Suppressor macrophage treated with lipopolysaccharide for 4 hours (primary cell): ENCODE measurements around the gene NCDN.
"Not testable (repeated sequence)": the region's sequence is repeated elsewhere in the genome, so short reads cannot be mapped to it uniquely, and the experiment has no call there.

Source experiments
- DNase-seq: peaks from one replicate; pipeline ENCODE4 v3.0.0-alpha.2; 2020

NCDN gene

GRCh38 chr1:35572296-35572695, 14.7 kb downstream of the NCDN start:
- no peak for DNase-seq

GRCh38 chr1:35573198-35574124, 15.9 kb downstream of the NCDN start, which contains the start of gene TFAP2E:
Gene TFAP2E (plus strand): TSS chr1:35573314. CDS start chr1:35573578, 264 bp downstream.
- DNase-seq: peak; percentile 55

- no peak for DNase-seq
Observed at GRCh38 chr1:35574125-35574654, 16.6 kb downstream of the NCDN start.

GRCh38 chr1:35574655-35575415, 17.2 kb downstream of the NCDN start:
- DNase-seq: peak; percentile 61

GRCh38 chr1:35575416-35575958, 17.9 kb downstream of the NCDN start:
- DNase-seq: no peak

- DNase-seq: no peak
Observed at GRCh38 chr1:35576061-35576765, 18.6 kb downstream of the NCDN start.

GRCh38 chr1:35576766-35577070, 19.1 kb downstream of the NCDN start:
- not testable (repeated sequence) for DNase-seq

- peak; percentile 47 for DNase-seq
Observed at GRCh38 chr1:35577071-35577998, 19.7 kb downstream of the NCDN start.

GRCh38 chr1:35580949-35581388, 23.4 kb downstream of the NCDN start:
- no peak for DNase-seq

GRCh38 chr1:35581621-35582020, 24.0 kb downstream of the NCDN start:
- DNase-seq: not testable (repeated sequence)

GRCh38 chr1:35585281-35585680, 27.7 kb downstream of the NCDN start:
- no peak for DNase-seq

GRCh38 chr1:35585805-35586204, 28.2 kb downstream of the NCDN start:
- not testable (repeated sequence) for DNase-seq

GRCh38 chr1:35586808-35587207, 29.2 kb downstream of the NCDN start:
- DNase-seq: no peak

- DNase-seq: no peak
Observed at GRCh38 chr1:35587736-35588135, 30.1 kb downstream of the NCDN start.

GRCh38 chr1:35588197-35588910, 30.8 kb downstream of the NCDN start:
- no peak for DNase-seq

GRCh38 chr1:35589516-35590427, 32.2 kb downstream of the NCDN start:
- no peak for DNase-seq

GRCh38 chr1:35590476-35591040, 33.0 kb downstream of the NCDN start:
- no peak for DNase-seq

GRCh38 chr1:35591211-35591610, 33.6 kb downstream of the NCDN start:
- no peak for DNase-seq
